Thyroid gland (tissue), 4 donors: Measurements from ENCODE around the gene OTUD5.

Source experiments
- POLR2A ChIP-seq, 2 donors: fragments of 450-650 bp; IDR thresholded peaks; one replicate each; pipeline ENCODE4 v1.6.1; 2017; ENCODE audit warnings: antibody characterized with exemption in 2 of 2, mild to moderate bottlenecking in 2 of 2, moderate library complexity in 1 of 2
- TF ChIP-seq, protein P1 (sequence below), 6 experiments: fragments of 200-600 bp in 3 of 6; fragments of 450-650 bp in 3 of 6; sonication (generic) in 3 of 6; IDR thresholded peaks; one replicate each; pipeline ENCODE4 v1.5.1; 2016 to 2019; ENCODE audit warnings: antibody characterized with exemption in 6 of 6, mild to moderate bottlenecking in 2 of 6, inconsistent platforms in 1 of 6, moderate library complexity in 1 of 6

DNA sequence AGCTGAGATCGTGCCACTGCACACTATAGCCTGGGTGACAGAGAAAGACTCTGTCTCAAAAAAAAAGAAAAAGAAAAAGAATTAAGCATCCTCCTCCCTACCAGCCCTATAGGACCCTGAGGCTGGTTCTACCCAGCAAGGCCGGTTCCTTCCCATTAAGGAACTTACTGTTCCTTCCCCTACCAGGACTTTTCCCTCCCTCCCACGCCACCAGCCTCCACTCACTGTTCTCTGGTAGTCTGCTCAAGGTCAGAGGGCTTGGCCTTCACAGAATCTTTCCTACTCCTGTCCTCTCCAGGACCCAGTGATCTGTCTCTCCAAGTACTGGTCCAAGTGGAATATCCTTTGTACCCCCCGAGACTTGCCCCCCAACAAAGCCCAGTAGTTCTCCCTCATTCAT lies 43.2 kb upstream of the OTUD5 start:
- no peak for TF ChIP-seq POLR2A (IDR thresholded peaks at IDR 0.05)
- TF ChIP-seq, protein P1, sequence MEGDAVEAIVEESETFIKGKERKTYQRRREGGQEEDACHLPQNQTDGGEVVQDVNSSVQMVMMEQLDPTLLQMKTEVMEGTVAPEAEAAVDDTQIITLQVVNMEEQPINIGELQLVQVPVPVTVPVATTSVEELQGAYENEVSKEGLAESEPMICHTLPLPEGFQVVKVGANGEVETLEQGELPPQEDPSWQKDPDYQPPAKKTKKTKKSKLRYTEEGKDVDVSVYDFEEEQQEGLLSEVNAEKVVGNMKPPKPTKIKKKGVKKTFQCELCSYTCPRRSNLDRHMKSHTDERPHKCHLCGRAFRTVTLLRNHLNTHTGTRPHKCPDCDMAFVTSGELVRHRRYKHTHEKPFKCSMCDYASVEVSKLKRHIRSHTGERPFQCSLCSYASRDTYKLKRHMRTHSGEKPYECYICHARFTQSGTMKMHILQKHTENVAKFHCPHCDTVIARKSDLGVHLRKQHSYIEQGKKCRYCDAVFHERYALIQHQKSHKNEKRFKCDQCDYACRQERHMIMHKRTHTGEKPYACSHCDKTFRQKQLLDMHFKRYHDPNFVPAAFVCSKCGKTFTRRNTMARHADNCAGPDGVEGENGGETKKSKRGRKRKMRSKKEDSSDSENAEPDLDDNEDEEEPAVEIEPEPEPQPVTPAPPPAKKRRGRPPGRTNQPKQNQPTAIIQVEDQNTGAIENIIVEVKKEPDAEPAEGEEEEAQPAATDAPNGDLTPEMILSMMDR (IDR thresholded peaks at IDR 0.05): no peak
